22Rv1 (cell line): ENCODE measurements around the gene MRPL27.

Source experiments
- CTCF ChIP-seq: fragments of 450-650 bp; IDR thresholded peaks from 2 replicates; pipeline ENCODE4 v1.5.1; 2017; ENCODE audit warnings: mild to moderate bottlenecking
- ZFX ChIP-seq: fragments of 450-650 bp; IDR thresholded peaks from 2 replicates; pipeline ENCODE4 v1.6.1; 2017; ENCODE audit warnings: antibody characterized with exemption, borderline replicate concordance

- TF ChIP-seq CTCF (no peak), ZFX (no peak)
Measured at GRCh38 chr17:50371526-50371925, 1.5 kb downstream of the MRPL27 start.
